COR-L47 (cell line): ENCODE data around the gene COPS9.

ENCODE experiments used
- DNase-seq: peaks from one replicate; lab custom pipeline; 2025; lab: John Stamatoyannopoulos, UW

The COPS9 gene

GRCh38 chr2:240147911-240148587 is 11.9 kb upstream of the COPS9 start:
- DNase-seq: no peak

GRCh38 chr2:240147382-240147781 is 11.3 kb upstream of the COPS9 start:
- DNase-seq: no peak

- DNase-seq: no peak
Observed at GRCh38 chr2:240146627-240147278, 10.6 kb upstream of the COPS9 start.

- DNase-seq: peak; percentile 2
Observed at GRCh38 chr2:240146141-240146561, 10.0 kb upstream of the COPS9 start.

GRCh38 chr2:240145461-240145860 is 9.4 kb upstream of the COPS9 start:
- DNase-seq: no peak

- DNase-seq: no peak
Observed at GRCh38 chr2:240144649-240145261, 8.7 kb upstream of the COPS9 start.

GRCh38 chr2:240143801-240144648 is 7.9 kb upstream of the COPS9 start:
- peak; percentile 11 for DNase-seq

- DNase-seq: no peak
Observed at GRCh38 chr2:240143276-240143675, 7.2 kb upstream of the COPS9 start.

GRCh38 chr2:240142859-240143258 is 6.8 kb upstream of the COPS9 start:
- DNase-seq: no peak

- no peak for DNase-seq
Observed at GRCh38 chr2:240142256-240142775, 6.2 kb upstream of the COPS9 start.

- DNase-seq: no peak
Observed at GRCh38 chr2:240141736-240142135, 5.6 kb upstream of the COPS9 start.

- DNase-seq: no peak
Observed at GRCh38 chr2:240140920-240141319, 4.8 kb upstream of the COPS9 start.

GRCh38 chr2:240140511-240140910 is 4.4 kb upstream of the COPS9 start, which contains the start of gene OTOS:
TSS of gene OTOS (minus strand) at chr2:240140658. CDS start at chr2:240140326, 332 bp downstream.
- DNase-seq: no peak

- DNase-seq: no peak
Observed at GRCh38 chr2:240139666-240140393, 3.7 kb upstream of the COPS9 start.

- DNase-seq: no peak
Observed at GRCh38 chr2:240139011-240139441, 2.9 kb upstream of the COPS9 start.

- DNase-seq: no peak
Observed at GRCh38 chr2:240138254-240138984, 2.3 kb upstream of the COPS9 start.

GRCh38 chr2:240137596-240138253 is 1.6 kb upstream of the COPS9 start:
- DNase-seq: no peak

- DNase-seq: no peak
Observed at GRCh38 chr2:240136671-240137292, 677 bp upstream of the COPS9 start.

- no peak for DNase-seq
Observed at GRCh38 chr2:240135706-240136012, 446 bp downstream of the COPS9 start.
